Loucy (cell line): Measurements from ENCODE around the gene RAI1.
A peak's percentile ranks its signal among the peaks of the same experiment; 100 is the strongest.

ENCODE experiments used
- H2AFZ ChIP-seq: fragments of 200-600 bp; sonication (generic); 2 replicates; pipeline ENCODE4 v1.6.0; 2016; ENCODE audit warnings: antibody characterized with exemption, mild to moderate bottlenecking, low read length, moderate library complexity
- H3F3A ChIP-seq: fragments of 200-600 bp; 2 replicates; pipeline ENCODE4 v1.6.0; 2016; ENCODE audit warnings: antibody characterized with exemption, low read depth, mild to moderate bottlenecking
- H3K27me3 ChIP-seq: fragments of 200-600 bp; sonication (generic); 2 replicates; pipeline ENCODE4 v1.6.1; 2014; ENCODE audit warnings: low read length, mild to moderate bottlenecking; ENCODE audit not compliant: insufficient read depth, poor library complexity, severe bottlenecking
- H3K36me3 ChIP-seq: fragments of 200-600 bp; sonication (generic); 2 replicates; pipeline ENCODE4 v1.6.1; 2016; ENCODE audit warnings: low read length; ENCODE audit not compliant: insufficient read depth
- H3K4me1 ChIP-seq: fragments of 200-600 bp; sonication (generic); 2 replicates; pipeline ENCODE4 v1.5.1; 2014; ENCODE audit warnings: low read length, mild to moderate bottlenecking; ENCODE audit not compliant: insufficient read depth, poor library complexity, severe bottlenecking
- H3K4me2 ChIP-seq: fragments of 200-600 bp; sonication (generic); 2 replicates; pipeline ENCODE4 v1.6.0; 2014; ENCODE audit warnings: antibody characterized with exemption, low read length, low read depth, mild to moderate bottlenecking; ENCODE audit not compliant: poor library complexity, severe bottlenecking
- H3K4me3 ChIP-seq: fragments of 200-600 bp; sonication (generic); 2 replicates; pipeline ENCODE4 v1.5.1; 2014; ENCODE audit warnings: low read length, mild to moderate bottlenecking, mixed read lengths; ENCODE audit not compliant: poor library complexity, severe bottlenecking
- H3K79me2 ChIP-seq: fragments of 200-600 bp; sonication (generic); 2 replicates; pipeline ENCODE4 v1.6.1; 2014; ENCODE audit warnings: low read length; ENCODE audit not compliant: insufficient read depth
- H3K9ac ChIP-seq: fragments of 200-600 bp; sonication (generic); 2 replicates; pipeline ENCODE4 v1.6.0; 2014; ENCODE audit warnings: mild to moderate bottlenecking, low read depth, low read length, moderate library complexity; ENCODE audit not compliant: poor library complexity, severe bottlenecking
- H3K9me2 ChIP-seq: fragments of 200-600 bp; sonication (generic); replicated peaks from 2 replicates; pipeline ENCODE4 v1.6.1; 2016; ENCODE audit warnings: low read depth, low read length, mixed read lengths
- H3K9me3 ChIP-seq: fragments of 200-600 bp; sonication (generic); 2 replicates; pipeline ENCODE4 v1.6.1; 2014; ENCODE audit warnings: mild to moderate bottlenecking, antibody characterized with exemption, low read length, low read depth; ENCODE audit not compliant: insufficient read depth
- H4K20me1 ChIP-seq: fragments of 200-600 bp; sonication (generic); 2 replicates; pipeline ENCODE4 v1.6.0; 2014; ENCODE audit warnings: antibody characterized with exemption, low read length, mild to moderate bottlenecking; ENCODE audit not compliant: insufficient read depth, poor library complexity, severe bottlenecking
- CTCF ChIP-seq: fragments of 200-600 bp; sonication (generic); conservative IDR thresholded peaks from 2 replicates; pipeline ENCODE4 v1.5.1; 2014; ENCODE audit warnings: mild to moderate bottlenecking, antibody characterized with exemption, low read length
- EZH2phosphoT487 ChIP-seq: fragments of 200-600 bp; IDR thresholded peaks from 2 replicates; pipeline ENCODE4 v1.6.1; 2018; ENCODE audit warnings: antibody characterized with exemption, mild to moderate bottlenecking, moderate library complexity, borderline replicate concordance

The RAI1 gene

GRCh38 chr17:17760350-17760749 lies 79.1 kb downstream of the RAI1 start:
- Histone ChIP-seq H3F3A (peaks cover 40% of the 10 kb centered on the region), H3K9ac (no peak overlapping the region), H3K9me2 (no peaks in the 10 kb centered on the region), H3K4me3 (no peak overlapping the region), H3K27me3 (no peaks in the 10 kb centered on the region), H3K79me2 (peaks cover 78% of the 10 kb centered on the region), H4K20me1 (peaks cover 5% of the 10 kb centered on the region), H3K36me3 (peaks cover 15% of the 10 kb centered on the region; the same call in 1 of the 2 replicates), H2AFZ (no peak overlapping the region), H3K4me1 (peaks cover 98% of the 10 kb centered on the region), H3K4me2 (no peak overlapping the region), H3K9me3 (no peaks in the 10 kb centered on the region)
- TF ChIP-seq EZH2phosphoT487 (no peak), CTCF (no peak)

- H3K27me3 ChIP-seq: no peaks in the 10 kb centered on the region
- H4K20me1 ChIP-seq: peaks cover 5% of the 10 kb centered on the region
- H2AFZ ChIP-seq: no peak overlapping the region
- peak overlapping the region; percentile 21 for H3K9ac ChIP-seq
- H3K4me2 ChIP-seq: no peak overlapping the region
- H3K9me3 ChIP-seq: no peaks in the 10 kb centered on the region
- H3K4me3 ChIP-seq: no peak overlapping the region
- TF ChIP-seq EZH2phosphoT487 (no peak), CTCF (no peak)
- peaks cover 78% of the 10 kb centered on the region for H3K79me2 ChIP-seq
- peaks cover 21% of the 10 kb centered on the region; the same call in 1 of the 2 replicates for H3K36me3 ChIP-seq
- peaks cover 40% of the 10 kb centered on the region for H3F3A ChIP-seq
- H3K9me2 ChIP-seq: no peaks in the 10 kb centered on the region
- H3K4me1 ChIP-seq: peaks cover 98% of the 10 kb centered on the region
These were observed 79.8 kb downstream of the RAI1 start for GRCh38 chr17:17760872-17761550.

- Histone ChIP-seq H3K9me2 (no peaks in the 10 kb centered on the region), H3K4me1 (peaks cover 98% of the 10 kb centered on the region), H3K27me3 (no peaks in the 10 kb centered on the region), H2AFZ (no peak overlapping the region), H3F3A (peaks cover 33% of the 10 kb centered on the region), H3K79me2 (peaks cover 80% of the 10 kb centered on the region), H3K9me3 (no peaks in the 10 kb centered on the region), H4K20me1 (peaks cover 5% of the 10 kb centered on the region), H3K9ac (peak overlapping the region; percentile 61), H3K36me3 (peaks cover 23% of the 10 kb centered on the region; the same call in 1 of the 2 replicates), H3K4me3 (no peak overlapping the region), H3K4me2 (peak overlapping the region; percentile 78)
- TF ChIP-seq CTCF (no peak), EZH2phosphoT487 (no peak)
These were observed 80.9 kb downstream of the RAI1 start for GRCh38 chr17:17761894-17762743.
